ENCODE measurements around the gene COL4A2.

The COL4A2 gene

DNA sequence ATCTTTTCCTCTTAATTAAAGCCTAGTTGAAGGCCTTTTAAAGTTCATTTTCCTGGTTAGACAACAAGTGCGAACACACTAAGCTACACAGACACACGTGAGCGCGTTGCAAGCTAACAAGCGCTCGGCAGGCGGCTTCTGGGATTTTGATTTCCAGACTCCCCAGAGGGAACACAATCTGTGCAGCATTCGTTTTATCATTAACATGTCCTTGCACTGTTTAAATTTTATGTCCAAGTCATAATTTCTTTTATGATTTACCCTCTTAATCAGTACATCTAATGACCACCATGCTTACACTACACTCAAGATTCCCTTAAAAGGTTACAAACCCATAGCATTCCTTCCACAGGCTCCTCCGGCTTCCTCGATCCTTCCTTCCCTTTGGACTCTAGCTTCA is 16.9 kb upstream of the COL4A2 start:
- DNase-seq (ENCODE audit: low read depth in 2 of 3, low spot score in 2 of 3), result no peak

DNA sequence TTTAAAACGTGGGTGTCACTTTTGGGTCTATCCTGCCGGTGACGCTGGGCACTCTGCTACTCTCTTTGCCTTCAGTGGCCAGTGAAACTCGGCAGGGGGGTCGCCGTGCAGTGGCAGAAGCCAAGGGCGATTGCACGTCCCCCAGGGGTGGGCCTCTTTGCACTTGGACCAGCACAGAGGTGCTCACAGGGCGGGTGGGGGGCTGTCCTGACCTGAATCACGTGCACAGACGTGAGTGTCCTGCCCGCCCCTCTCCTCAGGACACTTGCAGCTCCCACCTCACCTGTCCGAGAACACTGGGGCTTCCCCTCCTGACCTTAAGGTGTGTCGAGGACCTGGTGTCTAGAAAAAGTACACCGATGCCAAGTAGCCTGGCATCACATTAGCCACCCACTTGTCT is 16.3 kb upstream of the COL4A2 start:
- no peak for DNase-seq (ENCODE audit: low read depth in 2 of 3, low spot score in 2 of 3)

DNA sequence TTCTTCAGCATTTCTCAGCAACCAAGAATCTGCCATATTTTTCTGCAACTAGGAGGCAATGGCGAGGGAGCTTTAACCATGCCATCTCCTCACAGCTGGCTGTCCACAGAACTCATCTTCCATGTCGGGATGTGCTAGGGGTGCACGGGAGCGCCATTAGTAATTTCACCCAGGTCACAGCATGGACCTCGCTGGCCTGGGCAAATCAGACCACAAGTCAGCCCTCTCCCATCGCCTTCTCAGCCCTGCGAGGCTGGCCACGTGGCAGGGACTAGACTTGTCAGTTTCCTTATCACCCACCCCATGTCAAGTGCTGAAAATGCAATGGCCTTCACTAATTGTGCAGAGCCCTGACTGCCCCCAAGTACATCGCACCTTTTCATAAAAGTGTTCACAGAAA is 15.8 kb upstream of the COL4A2 start:
- DNase-seq (ENCODE audit: low read depth in 2 of 3, low spot score in 2 of 3), result no peak

DNA sequence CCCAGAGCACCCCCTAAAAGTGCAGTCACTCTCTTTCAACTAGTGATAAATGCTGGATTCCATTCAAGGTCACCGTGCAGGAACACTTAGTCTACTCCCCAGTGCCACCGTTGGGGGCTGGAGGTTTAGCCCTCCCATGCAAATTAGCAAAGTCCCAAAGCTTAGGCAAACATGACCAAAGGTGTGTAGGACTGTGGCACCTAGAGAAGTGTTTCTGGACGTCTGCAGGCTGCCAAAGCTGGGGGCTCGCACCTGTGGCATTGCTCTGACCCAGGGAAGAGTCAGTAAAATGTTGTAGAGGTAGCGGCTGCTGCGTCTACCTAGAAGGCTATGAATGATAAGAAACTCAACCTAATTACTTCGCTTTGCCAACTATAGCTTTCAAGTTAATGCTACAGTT is 14.0 kb upstream of the COL4A2 start:
- no peak for DNase-seq (ENCODE audit: low read depth in 2 of 3, low spot score in 2 of 3)

DNA sequence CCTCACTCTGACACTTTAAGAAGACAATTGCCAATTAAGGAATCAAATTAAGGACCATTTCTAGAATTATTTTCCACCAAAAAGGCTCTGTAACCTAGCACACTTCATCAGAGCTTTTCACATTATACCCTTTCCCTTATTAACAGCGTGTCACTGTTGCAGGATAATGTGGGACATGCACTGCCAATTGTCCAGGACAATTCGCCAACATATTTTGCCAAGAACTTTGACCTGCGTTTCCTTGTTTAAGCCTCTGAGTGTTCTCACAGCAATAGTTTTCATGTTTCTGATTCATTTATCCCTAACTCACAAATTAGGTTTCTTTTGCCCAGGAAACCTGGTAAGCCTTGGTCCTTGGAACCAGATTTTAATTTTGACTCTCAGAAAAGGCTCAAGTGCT is 13.4 kb upstream of the COL4A2 start:
- DNase-seq (ENCODE audit: low read depth in 2 of 3, low spot score in 2 of 3), result no peak

DNA sequence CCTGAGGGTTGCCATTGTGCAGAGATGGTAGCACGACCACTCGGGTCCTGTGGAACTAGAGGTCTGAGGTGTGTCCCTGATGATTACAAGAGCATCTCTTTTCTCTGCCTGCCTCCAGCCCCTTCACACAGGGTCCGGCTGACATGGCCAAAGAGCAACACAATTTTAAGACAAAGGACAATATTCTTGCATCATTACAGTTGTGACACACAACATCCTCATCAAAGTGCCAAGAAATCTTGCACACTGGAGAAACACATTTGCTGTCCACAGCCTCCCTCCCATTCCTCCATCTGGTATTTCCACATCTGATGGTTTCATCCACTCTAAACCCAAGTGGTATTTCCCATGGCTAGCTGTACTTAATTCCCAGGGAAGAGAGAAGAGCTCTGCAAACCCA is 12.9 kb upstream of the COL4A2 start:
- no peak for DNase-seq (ENCODE audit: low read depth in 2 of 3, low spot score in 2 of 3)

DNA sequence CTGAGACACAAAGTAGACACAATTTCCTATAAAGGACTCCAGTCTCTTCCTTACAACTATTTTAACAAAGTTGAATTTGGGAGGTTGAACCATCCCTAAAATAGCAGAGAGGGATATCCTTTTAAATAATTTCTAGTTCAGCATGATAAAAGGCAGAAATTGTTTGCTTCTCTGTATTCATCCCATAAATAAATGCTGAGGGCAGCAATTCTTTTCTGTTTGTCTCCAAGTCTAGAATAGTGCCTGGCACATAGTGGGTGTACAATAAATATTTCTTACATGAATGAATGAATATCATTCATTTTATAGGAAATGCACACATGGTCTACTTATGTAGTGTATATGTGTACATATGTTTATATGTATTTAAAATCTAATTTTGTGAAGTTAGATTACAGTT is 12.5 kb upstream of the COL4A2 start:
- no peak for DNase-seq (ENCODE audit: low read depth in 2 of 3, low spot score in 2 of 3)

DNA sequence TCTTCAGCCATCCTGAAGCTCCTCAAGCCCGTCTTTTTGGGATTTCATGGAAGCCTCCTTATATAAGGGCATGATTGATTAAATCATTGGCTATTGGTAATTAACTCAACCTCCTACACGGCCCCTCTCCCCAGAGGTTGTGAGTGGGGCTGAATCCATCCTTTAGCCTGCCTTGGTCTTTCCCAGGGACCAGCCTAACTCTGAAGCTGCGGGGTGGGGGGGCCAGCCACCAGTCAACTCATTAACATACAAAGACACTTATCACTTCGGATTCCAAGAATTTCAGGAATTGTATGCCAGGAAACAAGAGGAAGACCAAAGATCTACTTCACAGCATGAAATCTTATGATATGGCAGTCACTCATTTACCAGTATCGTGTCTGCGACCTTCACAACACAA is 10.1 kb upstream of the COL4A2 start:
- DNase-seq (ENCODE audit: low read depth in 2 of 3, low spot score in 2 of 3), result no peak

DNA sequence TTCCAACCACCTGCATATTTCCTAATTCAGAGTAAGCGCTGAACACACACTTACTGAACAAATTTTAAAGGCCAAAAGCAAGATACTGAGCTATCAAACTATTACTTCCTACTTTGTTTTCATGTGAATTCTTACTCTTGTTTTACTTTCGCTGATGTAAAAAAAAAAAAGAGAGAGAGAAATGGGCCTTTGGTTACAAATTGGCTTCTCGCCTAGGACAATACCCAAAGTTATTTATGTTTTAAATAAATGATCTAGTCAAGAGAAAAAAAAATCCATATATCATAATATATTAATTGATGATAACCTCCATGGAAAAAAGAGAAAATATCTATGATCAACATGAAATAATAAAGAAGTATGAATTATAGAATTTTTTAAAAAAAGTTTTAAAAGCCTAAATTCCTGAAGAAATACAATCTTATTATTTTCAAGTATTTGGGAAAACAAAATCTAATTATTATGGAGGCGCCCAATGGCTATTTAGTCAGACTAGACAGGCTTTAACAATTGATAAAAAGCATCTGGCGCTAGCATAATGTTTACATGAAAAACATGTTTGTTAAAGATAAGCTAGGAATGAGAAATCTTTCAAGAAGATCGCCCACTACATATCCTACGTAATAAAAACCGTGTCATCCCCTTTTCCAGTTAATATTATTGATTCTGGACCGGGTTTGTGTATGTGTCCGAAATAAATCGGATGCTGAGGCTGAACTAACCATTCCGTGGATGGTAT is 9.1 kb upstream of the COL4A2 start:
- DNase-seq (ENCODE audit: low read depth in 2 of 3, low spot score in 2 of 3), result no peak

DNA sequence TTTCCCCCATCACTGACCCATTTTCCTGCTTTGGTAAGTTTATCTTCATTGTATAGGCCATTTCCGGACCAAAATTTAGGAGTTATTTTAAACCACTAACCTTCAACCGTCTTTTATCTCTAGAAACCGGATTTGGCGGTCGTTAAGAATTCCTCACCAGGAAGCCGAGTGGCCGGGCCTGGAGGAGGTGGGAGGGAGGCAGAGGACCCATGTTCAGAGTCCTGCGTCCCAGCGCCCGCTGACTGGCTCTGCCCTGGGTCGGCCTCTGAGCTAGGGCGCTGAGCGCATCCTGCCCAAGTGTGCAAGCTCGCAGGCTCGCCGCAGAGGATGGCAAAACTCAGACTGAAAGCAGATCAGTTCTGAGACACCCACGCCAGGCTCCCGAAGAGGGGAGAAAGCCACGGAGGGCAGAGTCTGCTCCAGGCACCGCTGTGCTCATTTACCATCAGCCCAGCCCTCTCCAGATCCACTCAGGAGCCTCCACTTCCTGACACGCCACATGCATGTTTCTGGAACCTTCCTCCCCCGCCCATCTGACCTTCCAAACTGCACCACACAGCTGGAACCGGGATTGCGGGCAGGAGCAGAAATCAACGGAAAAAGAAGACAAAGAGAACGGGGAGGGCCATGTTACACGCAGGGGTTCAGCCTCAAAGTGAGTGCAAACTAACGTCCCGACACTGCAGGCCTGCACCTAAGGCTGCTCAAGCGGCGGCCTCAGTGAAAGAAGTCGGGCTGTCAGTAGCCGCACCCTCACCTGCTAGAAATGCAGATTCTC is 8.4 kb upstream of the COL4A2 start:
- no peak for DNase-seq (ENCODE audit: low read depth in 2 of 3, low spot score in 2 of 3)

DNA sequence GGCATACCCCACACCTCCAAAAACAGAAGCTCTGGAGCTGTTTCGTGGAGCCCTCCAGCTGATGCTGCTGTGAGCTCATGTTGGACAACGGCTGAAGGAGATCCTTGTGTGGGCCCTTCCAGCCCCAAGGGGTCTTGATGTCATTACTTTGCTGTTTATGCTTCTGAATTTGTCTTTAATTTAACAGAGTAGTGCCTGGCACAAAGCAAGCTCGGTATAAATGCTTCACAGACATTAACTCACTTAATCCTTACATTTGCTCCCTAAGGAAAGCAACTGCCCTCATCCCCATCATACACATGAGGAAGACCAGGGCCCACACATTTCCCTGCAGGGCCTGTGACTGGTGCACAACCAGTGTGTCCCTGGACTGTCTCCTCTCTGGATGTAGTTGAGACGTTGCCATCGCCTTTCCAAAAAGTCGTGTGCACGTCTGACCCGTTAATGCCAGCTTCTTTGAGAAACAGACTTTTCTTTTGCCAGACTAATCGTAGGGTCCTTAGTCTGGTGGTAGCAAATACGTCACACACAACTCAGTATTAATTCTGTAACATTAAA is 7.7 kb upstream of the COL4A2 start:
- DNase-seq (ENCODE audit: low read depth in 2 of 3, low spot score in 2 of 3), result no peak

DNA sequence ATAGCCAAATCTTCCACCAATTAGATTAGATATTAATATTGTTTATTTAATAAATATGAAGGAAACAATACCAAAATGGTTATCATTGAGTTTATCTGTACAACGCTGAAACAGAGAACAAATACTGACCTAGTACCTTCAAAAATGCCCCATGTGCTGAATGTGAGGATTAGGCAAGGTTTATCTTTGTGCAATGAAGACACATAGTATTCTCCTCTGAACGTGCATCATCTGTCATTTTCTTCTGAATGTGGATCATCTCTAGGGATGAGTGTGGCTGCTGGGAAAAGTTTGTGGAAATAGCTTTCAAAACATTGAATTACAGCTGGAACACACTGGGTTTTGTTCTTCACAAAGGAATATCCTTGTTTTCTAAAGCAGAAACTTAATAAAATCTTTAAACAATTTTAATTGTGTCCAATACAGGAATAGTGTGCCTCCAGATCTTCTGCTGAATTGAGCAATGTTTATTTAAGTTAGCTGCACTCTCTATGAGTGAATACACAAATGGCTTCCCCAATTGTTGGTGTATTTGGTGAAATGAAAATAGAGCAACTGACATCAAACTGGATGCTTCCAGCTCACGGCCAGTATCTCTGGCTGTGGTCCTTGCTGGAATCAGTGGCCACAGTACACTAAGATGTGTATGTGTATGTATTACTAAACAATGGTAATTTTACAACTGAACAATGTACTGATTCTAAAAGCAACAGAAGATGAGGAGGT is 6.8 kb upstream of the COL4A2 start:
- no peak for DNase-seq (ENCODE audit: low read depth in 2 of 3, low spot score in 2 of 3)

DNA sequence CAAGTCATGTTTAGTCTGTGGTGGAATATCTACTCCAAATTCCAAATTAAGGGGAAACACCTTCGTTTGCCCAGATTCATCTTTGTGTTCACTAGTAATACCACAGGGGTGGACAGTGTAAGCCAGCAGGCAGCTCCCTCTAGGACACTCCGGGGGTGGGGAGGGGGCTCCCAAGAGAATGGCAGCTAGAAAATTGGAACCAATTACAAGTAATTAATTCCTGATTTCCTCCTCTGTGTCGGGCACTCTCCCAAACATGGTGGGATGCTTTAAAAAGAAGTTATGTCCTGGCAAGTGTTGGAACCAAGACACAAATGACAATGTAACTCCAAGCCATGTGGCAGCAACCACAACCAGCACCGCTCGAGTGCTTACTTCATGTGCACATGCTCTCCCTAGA is 6.0 kb upstream of the COL4A2 start:
- no peak for DNase-seq (ENCODE audit: low read depth in 2 of 3, low spot score in 2 of 3)

DNA sequence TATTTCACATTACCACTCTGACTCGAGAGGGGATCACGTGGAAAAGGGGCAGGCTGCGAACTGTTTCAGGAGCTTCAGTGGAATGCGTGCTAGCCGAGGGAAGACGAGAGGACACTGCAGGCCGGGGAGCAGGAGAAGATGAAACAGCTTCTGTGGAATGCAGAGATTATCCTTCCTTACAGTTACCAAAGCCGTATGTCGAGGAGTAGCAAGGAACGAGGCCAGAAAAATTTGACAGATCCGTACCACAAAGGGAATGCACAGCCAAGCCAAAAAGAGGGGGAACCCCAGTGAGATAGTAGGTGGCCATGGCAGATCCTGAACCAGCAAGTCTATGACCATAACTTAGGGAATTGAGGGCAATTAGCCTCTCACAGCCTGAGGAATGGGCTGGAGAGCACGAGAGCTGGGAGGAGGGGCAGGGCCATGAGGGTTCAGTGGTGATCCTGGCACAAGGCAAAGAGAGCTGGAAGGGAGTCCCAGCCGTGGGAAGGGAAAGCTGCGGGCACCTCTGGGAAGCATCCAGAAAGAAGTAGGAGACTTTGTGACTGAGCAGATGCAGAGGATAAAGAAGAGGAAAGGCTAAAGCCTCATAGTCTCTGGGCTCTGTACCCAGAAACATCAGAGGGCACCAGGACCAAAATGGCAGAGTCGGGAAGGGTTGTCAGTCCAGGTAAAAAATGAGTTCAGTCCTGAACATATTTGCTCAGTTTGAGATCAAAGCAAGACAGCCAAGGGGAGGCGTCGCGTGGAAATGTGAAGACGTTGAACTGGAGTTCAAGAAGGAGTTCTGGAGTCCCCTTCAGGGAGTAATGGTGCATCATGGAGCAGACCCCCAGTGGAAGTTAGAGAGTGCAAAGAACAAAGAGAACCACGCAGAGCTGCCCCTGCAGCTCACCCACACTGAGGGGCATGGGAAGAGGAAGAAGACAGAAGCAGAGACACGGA is 5.2 kb upstream of the COL4A2 start:
- DNase-seq (ENCODE audit: low read depth in 2 of 3, low spot score in 2 of 3), result no peak

DNA sequence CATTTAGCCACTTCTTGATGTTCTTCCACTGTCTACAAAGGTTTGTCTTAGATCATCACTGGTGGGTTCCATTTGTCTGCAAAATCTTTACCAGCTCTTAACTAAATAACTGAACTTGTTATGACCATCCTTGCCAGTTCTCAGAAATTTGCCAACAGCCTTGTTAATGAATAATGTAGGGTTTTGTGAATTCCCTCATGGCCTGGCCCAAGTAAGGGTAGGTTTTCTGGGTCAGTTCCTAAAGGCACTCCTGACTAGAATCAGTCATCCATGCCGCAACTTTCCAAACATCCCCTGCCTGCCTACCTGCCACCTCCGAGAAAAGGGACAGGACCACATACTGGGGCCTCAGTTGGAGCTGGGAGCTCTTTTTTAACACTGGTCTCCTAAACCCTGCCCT is 4.1 kb upstream of the COL4A2 start:
- DNase-seq (ENCODE audit: low read depth in 2 of 3, low spot score in 2 of 3), result no peak

DNA sequence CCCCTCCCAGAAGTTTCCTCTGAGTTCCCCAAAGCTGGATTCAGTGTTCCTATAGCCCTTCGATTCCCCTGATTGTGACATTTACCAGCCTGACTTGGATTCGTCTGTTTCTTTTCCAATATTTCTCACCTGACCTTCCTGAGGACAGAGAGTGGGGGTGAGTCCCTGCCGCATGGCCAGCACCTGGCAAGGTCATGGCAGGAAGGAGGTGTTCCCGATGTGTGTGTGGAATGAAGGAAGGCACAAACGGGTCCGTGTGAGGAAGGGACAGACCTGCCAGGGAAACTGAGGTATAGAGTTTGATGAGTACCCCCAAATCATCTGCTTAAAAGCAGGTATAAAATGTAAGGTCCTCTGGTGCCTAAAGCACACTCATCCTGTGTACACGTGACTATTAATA is 3.4 kb upstream of the COL4A2 start:
- DNase-seq (ENCODE audit: low read depth in 2 of 3, low spot score in 2 of 3), result no peak

DNA sequence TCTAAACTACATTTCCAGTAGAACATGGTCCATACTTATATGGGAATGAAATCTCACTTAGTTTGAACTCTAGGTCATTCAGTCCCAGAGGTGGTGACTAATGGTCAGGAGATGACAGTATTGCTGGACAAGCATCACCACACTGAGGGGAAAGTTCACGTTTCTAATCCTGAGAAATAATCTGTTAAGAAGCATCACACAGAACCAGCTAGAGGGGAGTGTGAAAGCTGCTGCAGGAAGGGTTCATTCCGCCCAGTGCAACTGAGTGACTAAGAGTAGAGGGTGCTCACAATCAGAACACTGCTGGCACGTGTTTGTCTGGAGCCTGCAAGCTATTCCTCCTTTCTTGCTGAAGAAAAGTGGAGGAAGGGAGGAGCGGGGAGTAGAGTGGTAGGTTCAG is 2.8 kb upstream of the COL4A2 start:
- no peak for DNase-seq (ENCODE audit: low read depth in 2 of 3, low spot score in 2 of 3)

DNA sequence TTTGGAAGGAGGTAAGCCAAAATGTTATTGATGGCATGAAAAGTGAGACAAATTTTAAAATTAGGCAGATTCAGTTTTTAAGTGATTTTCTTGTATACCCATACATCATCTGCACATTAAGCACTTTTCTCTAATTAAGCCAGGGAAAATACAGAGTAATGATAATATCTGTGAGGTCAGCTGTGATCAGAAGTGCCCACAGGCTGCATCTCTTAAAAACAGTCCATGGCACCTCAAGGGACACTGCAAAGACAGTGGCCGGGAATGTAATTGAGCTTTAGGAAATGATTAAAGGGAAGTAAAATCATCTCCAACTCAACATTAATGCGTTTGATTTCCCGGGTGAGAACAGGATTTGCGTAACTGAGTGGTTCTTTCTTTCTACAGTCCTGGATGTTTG is 2.1 kb upstream of the COL4A2 start:
- DNase-seq (ENCODE audit: low read depth in 2 of 3, low spot score in 2 of 3), result no peak

DNA sequence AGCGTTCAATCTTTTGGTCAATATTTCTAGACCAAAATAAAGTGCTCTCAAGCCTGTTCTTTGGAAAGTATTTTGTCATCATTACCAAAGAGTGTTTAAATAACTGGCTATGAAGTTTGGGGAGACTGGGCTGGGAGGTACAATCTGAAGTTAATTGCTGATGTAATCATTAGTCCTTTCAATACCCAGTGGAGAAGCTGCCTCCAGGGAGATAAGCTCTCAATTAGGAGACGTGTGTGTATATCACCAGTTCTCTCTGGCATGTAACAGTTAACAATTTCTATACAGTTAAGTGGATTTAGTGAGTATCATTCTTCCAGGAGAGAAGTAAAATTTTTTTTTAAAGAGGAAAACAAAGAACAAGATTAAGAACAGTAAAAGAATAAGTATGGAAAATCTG is 1.5 kb upstream of the COL4A2 start:
- no peak for DNase-seq (ENCODE audit: low read depth in 2 of 3, low spot score in 2 of 3)

DNA sequence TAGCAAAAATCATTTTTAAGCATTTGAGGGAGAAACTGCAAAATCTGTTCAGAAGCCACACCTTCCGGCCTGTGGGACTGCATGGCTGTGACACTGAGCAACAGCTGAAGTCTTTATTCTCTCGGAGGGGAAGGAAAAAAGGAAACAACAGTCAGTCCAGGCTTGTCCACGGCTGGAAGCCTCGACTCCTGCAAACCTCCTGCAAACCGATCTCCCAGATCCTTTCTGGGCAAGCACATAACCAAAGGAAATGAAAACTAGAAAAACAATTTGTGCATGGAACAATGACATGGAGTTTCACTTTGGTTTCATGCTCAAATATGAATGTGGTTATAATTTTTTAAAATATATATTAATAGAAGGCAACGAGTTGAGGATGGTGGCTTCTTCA is 1.1 kb upstream of the COL4A2 start:
- DNase-seq (ENCODE audit: low read depth in 2 of 3, low spot score in 2 of 3), result no peak
